ENCODE data around the gene CDH23.
"Not testable (repeated sequence)": the region's sequence is repeated elsewhere in the genome, so short reads cannot be mapped to it uniquely, and the experiment has no call there.

The CDH23 gene

DNA sequence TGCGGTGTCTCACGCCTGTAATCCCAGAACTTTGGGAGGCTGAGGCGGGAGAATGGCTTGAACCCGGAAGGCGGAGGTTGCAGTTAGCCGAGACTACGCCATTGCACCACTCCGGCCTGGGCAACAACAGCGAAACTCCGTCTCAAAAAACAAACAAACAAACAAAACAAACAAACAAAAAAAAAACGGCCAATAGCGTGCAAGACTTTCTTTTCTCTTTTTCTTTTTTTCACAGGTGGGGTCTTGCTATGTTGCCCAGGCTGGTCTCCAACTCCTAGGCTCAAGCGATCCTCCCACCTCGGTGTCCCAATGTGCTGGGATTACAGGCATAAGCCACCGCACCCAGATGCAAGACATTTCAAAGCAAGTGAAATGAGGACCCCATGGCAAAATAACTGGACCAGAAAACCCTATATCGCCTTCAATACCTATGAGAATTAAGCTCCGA lies 452.8 kb downstream of the CDH23 start:
- DNase-seq (ENCODE audit: low spot score), result no peak
- TF ChIP-seq, protein P1, sequence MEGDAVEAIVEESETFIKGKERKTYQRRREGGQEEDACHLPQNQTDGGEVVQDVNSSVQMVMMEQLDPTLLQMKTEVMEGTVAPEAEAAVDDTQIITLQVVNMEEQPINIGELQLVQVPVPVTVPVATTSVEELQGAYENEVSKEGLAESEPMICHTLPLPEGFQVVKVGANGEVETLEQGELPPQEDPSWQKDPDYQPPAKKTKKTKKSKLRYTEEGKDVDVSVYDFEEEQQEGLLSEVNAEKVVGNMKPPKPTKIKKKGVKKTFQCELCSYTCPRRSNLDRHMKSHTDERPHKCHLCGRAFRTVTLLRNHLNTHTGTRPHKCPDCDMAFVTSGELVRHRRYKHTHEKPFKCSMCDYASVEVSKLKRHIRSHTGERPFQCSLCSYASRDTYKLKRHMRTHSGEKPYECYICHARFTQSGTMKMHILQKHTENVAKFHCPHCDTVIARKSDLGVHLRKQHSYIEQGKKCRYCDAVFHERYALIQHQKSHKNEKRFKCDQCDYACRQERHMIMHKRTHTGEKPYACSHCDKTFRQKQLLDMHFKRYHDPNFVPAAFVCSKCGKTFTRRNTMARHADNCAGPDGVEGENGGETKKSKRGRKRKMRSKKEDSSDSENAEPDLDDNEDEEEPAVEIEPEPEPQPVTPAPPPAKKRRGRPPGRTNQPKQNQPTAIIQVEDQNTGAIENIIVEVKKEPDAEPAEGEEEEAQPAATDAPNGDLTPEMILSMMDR (conservative IDR thresholded peaks at IDR 0.05; ENCODE audit: low read depth), result no peak
- ChIA-PET CTCF (interaction anchor here (0.6 to 3.5 kb wide), 4 partner anchors 29 to 337 kb away, joined by 3 to 22 read pairs (median 4); no protein-coding TSS in a partner anchor), POLR2A (ENCODE audit: low non-redundant PET) (no interaction called here)
- peak overlapping the region; percentile 20; the same call in 1 of the 2 replicates for H3K27ac ChIP-seq

DNA sequence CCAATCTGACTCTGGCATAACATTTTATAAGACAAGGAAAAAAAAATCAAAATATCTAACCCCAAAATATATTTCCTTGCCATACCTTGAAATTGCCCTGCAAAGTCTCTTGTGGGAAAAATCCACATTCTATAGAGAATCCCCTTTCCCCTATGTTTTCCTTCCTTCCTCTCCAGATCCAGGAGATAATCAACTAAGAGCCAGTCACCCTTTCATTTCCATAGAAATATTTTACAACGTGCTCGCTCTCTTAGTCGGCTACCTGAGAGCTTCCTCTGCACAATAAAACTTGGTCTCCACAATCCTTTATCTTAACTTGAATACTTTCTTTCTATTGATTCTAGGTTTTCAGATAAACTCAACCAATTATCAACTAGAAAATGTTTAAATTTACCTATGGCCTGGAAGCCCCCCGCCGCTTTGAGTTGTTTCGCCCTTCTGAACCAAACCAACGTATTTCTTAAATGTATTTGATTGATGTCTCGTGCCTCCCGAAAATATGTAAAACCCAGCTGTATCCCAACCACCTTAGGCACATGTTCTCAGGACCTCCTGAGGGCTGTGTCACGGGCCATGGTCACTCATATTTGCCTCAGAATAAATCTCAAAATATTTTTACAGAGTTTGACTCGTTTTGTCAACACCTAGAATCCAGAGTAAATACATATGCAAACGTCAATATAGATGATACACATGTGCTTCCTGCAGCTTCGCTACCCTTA lies 453.5 kb downstream of the CDH23 start:
- peak overlapping the region; percentile 86 for H3K27ac ChIP-seq
- ChIA-PET CTCF (interaction anchor here (0.7 to 3.5 kb wide), 3 partner anchors 29 to 69 kb away, joined by 3 to 22 read pairs (median 3); no protein-coding TSS in a partner anchor), POLR2A (ENCODE audit: low non-redundant PET) (interaction anchor here (0.6 to 1.5 kb wide), 3 partner anchors 39 to 173 kb away, joined by 3 to 5 read pairs (median 4); no protein-coding TSS in a partner anchor)
- TF ChIP-seq, protein P1 (conservative IDR thresholded peaks at IDR 0.05; ENCODE audit: low read depth), result no peak
- DNase-seq (ENCODE audit: low spot score), result no peak

DNA sequence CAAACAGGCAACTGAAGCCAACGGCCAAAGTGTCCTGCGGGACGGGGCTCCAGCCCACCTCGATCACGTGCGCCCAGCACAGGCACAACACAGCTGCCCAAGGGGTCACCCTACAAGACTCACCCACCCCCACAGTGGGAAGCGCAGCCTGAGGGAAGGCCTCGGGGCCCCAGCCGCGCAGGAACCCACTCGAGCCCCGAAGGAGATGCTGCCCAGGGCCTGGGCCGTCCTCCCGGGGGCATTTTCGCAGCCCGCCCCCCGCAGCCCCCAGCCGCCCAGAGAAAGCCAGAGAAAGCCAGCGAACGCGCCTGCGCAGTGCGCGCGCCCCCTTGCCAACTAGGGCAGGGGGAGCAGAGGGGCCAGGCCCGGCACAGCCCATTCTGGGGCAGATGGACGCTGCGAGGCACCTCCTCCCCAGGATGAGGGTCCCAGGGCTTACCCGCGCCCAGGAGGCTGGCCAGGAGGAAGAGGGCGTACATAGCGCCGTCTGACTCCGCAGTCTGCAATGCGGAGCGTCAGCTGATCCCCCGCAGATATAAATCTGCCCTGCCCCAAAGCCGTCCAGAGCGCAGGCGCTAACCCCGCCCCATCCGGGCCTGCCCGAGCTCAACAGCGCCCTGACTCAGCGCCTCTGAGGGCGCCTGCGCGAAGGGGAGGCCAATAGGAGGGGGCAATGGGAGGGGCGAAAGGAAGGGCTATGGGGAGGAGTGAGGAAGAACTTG lies 454.2 kb downstream of the CDH23 start, which contains the start of gene PSAP:
TSS of gene PSAP (minus strand) at position 509 of the 722 bp plus-strand sequence. CDS start at position 479, 30 bp downstream.
- POLR2A ChIA-PET (ENCODE audit: low non-redundant PET), result interaction anchor here (0.5 to 1.6 kb wide), 8 partner anchors 9 to 172 kb away, joined by 3 to 8 read pairs (median 4); partner anchors contain the start of gene VSIR
- DNase-seq (ENCODE audit: low spot score), result peak; percentile 100
- H3K27ac ChIP-seq, result peak within 1 kb of the TSS; percentile 86
- TF ChIP-seq, protein P1 (conservative IDR thresholded peaks at IDR 0.05; ENCODE audit: low read depth), result no peak
- CTCF ChIA-PET, result interaction anchor here (0.7 to 3.5 kb wide), 2 partner anchors 45 to 69 kb away, joined by 3 to 22 read pairs; no protein-coding TSS in a partner anchor

DNA sequence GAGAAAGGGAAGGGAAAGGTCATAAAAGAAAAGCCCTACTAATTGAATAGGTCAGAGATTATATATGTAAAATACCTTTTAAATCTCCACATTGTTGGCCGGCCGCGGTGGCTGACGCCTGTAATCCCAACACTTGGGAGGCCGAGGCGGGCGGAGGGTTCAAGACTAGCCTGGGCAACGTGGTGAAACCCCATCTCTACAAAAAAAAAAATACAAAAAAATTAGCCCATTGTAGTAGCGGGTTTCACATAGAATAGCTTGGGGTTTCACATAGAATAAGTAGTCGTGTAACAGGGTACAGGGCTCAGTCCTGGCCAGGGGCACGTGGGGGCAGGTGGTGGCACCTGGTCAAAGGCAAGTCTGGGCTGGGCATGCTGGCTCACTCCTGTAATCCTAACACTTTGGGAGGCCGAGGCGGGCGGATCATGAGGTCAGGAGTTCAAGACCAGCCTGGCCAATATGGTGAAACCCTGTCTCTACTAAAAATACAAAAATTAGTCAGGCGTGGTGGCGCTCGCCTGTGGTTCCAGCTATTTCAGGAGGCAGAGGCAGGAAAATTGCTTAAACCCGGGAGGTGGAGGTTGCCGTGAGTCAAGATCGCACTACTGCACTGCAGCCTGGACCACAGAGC lies 454.9 kb downstream of the CDH23 start:
- not testable (repeated sequence) for DNase-seq (ENCODE audit: low spot score)
- H3K27ac ChIP-seq, result peak overlapping the region; percentile 86
- POLR2A ChIA-PET (ENCODE audit: low non-redundant PET), result interaction anchor here (0.5 to 1.6 kb wide), 6 partner anchors 9 to 78 kb away, joined by 3 to 8 read pairs (median 4); partner anchors contain the start of gene VSIR

DNA sequence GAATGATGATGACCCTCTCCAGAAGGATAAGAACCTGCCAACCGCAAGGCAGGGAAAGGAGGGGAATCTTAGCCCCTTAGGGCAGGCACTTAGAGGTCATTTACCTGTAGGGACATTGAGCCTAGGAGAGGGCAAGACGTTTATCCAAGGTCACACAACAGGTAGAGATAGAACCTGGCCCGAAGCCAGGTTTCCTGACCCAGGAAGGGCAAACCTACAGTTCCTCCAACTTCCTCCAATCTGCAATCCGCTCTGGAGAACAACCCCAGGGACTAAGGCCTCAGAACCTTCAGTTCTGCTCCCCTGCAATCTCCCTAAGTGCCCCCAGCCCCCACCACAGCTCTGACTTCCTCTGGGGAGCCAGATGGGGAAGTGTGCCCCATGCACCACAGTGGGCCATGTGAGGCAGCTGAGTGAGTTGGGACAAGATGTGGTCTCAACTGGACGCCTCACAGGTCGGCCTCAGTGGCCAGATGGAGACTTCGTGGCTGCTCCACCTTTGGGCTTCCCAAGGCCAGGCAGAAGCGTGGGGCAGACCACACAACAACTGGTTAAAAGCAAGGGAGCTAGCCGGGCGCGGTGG lies 455.7 kb downstream of the CDH23 start:
- H3K27ac ChIP-seq, result peak overlapping the region; percentile 86
- DNase-seq (ENCODE audit: low spot score), result no peak
- CTCF ChIA-PET, result interaction anchor here (0.7 kb wide), 1 partner anchor 40 kb away, joined by 3 read pairs; no protein-coding TSS in a partner anchor
- TF ChIP-seq, protein P1 (conservative IDR thresholded peaks at IDR 0.05; ENCODE audit: low read depth), result no peak
- POLR2A ChIA-PET (ENCODE audit: low non-redundant PET), result interaction anchor here (1.6 kb wide), 1 partner anchor 8 kb away, joined by 4 read pairs; no protein-coding TSS in a partner anchor

More for the DNA sequence above, 454.9 kb downstream of the CDH23 start:
- CTCF ChIA-PET, result interaction anchor here (3.5 kb wide), 1 partner anchor 45 kb away, joined by 22 read pairs; no protein-coding TSS in a partner anchor

DNA sequence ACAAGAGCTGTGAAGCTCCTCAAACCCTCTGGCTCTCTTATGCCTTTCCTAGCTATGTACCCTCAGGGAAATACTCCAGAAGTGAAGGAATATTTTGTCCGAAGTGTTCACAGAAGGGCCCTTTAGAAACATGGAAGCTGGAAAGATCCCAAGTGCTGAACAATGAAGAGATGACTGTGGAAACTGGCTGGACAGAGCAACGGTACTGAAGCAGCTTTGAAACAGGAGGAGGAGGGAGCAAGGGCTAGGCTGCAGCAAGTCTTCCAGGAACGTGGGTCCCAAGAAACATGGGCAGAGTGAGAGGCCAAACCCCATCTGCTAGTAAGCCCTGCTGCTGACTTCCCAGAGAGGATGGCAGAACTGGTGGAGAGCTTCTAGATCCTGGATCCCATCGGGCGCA lies 457.3 kb downstream of the CDH23 start:
- ChIA-PET CTCF (interaction anchor here (1.0 kb wide), 1 partner anchor 42 kb away, joined by 3 read pairs; no protein-coding TSS in a partner anchor), POLR2A (ENCODE audit: low non-redundant PET) (no interaction called here)

More for the DNA sequence above, 457.3 kb downstream of the CDH23 start:
- no peak overlapping the region for H3K27ac ChIP-seq
- DNase-seq (ENCODE audit: low spot score), result no peak
- TF ChIP-seq, protein P1 (conservative IDR thresholded peaks at IDR 0.05; ENCODE audit: low read depth), result no peak

Measured in RWPE1 (cell line).